Measurements from ENCODE around the gene IL22RA2. TPM values are rescaled to one million over a fixed set of nuclear protein-coding genes. Genes with fewer than 3 reads are reported as not detected.

The IL22RA2 gene
- total and polyA plus RNA-seq, 9 of the 15 experiments (the other 6 are each of a cell fraction or from before 2014, with no cell fraction given) = 0.03 TPM; not detected in 8

GRCh38 chr6:137115658-137116057 lies 57.8 kb downstream of the IL22RA2 start (continued):
- TF ChIP-seq RFX7 (CRISPR knock-in tag; IDR thresholded peaks at IDR 0.05) = no peak
- TF ChIP-seq ESRRB (CRISPR knock-in tag; IDR thresholded peaks at IDR 0.05; ENCODE audit: borderline replicate concordance) = no peak
- TF ChIP-seq RBM39 (optimal IDR thresholded peaks at IDR 0.05; ENCODE audit: low read depth, low read length) = no peak
- TF ChIP-seq PML (IDR thresholded peaks at IDR 0.05; ENCODE audit: low read length) = no peak
- TF ChIP-seq WHSC1 (IDR thresholded peaks at IDR 0.05; ENCODE audit: low read length) = no peak

GRCh38 chr6:137112067-137112355 lies 61.4 kb downstream of the IL22RA2 start:
- CTCF ChIA-PET (ENCODE audit: low intra/inter-chr PET ratio) = no interaction called here
- no peak overlapping the region for H3K4me3 ChIP-seq
- ATAC-seq (0 out of 3 replicates have a peak, but pooled peaks have one; percentile 22), FAIRE-seq (no peak), DNase-seq (ENCODE audit: extremely low read depth in 1 of 4, low spot score in 3 of 4) (no peak)
- 1% methylated on average over 5 of the region's 5 CpGs for WGBS (ENCODE audit: insufficient coverage, low coverage, missing lambda C conversion rate)
- H3K4me2 ChIP-seq (ENCODE audit: insufficient read depth, low read length) = no peak overlapping the region
- H3K9me1 ChIP-seq (ENCODE audit: control insufficient read depth, insufficient read depth, low read length) = no peaks in the 10 kb centered on the region
- intact Hi-C loops (cut with micrococcal nuclease) = no loop called here
- POLR2A ChIA-PET = interaction anchor here (0.8 kb wide), 1 partner anchor 150 kb away, joined by 3 read pairs; no protein-coding TSS in a partner anchor
- H3K9me3 ChIP-seq (replicated peaks; ENCODE audit: control insufficient read depth, insufficient read depth, low read depth, low read length) = no peaks in the 10 kb centered on the region
- no peak overlapping the region for H3K9ac ChIP-seq (ENCODE audit: insufficient read depth in 1 of 2, low read depth in 2 of 2, low read length in 2 of 2)
- H4K20me1 ChIP-seq (replicated peaks; ENCODE audit: control insufficient read depth, insufficient read depth, low read length) = no peaks in the 10 kb centered on the region
- BruUV-seq (replicated peaks) = no TSS peak
- H2AFZ ChIP-seq (ENCODE audit: low read depth, low read length) = no peak overlapping the region
- H3K27ac ChIP-seq (ENCODE audit: extremely low read depth, low read depth, low read length) = no peak overlapping the region
- no peaks in the 10 kb centered on the region for H3K4me1 ChIP-seq (replicated peaks in 1 of 2; ENCODE audit: control insufficient read depth in 2 of 2, insufficient read depth in 2 of 2, low read length in 2 of 2)
- no peaks in the 10 kb centered on the region for H3K36me3 ChIP-seq (ENCODE audit: control insufficient read depth, insufficient read depth, low read length)
- H3K79me2 ChIP-seq (ENCODE audit: control insufficient read depth, insufficient read depth, low read length) = no peaks in the 10 kb centered on the region
- H3K27me3 ChIP-seq (ENCODE audit: control insufficient read depth in 2 of 2, insufficient read depth in 2 of 2, low read length in 2 of 2) = no peaks in the 10 kb centered on the region
- in situ Hi-C loops (cut with MboI) = no loop called here
- no peak for TF ChIP-seq MGA (IDR thresholded peaks at IDR 0.05)

All from K562 (cell line).